Heart left ventricle (tissue), 13 donors: Measurements from ENCODE around the gene GTPBP10.

Experiments
- CTCF ChIP-seq, 12 donors: fragments of 200-600 bp; sonication (generic) in 4 of 12; IDR thresholded peaks; one replicate each; pipeline versions ENCODE4 v1.5.0 to v1.8.0; 2018 to 2022; ENCODE audit warnings: antibody characterized with exemption in 12 of 12, mild to moderate bottlenecking in 5 of 12
- POLR2A ChIP-seq, 2 donors: fragments of 450-650 bp; IDR thresholded peaks; one replicate each; pipeline ENCODE4 v1.6.1; 2017; ENCODE audit warnings: antibody characterized with exemption in 2 of 2, mild to moderate bottlenecking in 2 of 2, moderate library complexity in 2 of 2
- donor health status: ischemic (EF 13 %, LVEDD 7.1; RV severe dilation, severe dysfunction).
- donor health status: DM: no; HTN: yes; CAD: no.
- donor health status: DM: no; HTN: no; CAD: no.
- donor health status: ischemic (EF 25% LVEDD 6.9; RV normal size, moderate dysfunction).
- donor health status: ischemic (EF 25% LVEDD 5.7; RV mildly dilated, moderate dysfunction).
- donor health status: ischemic (EF 35%, LVEDD 5.7; RV mildly dilated, moderate dysfunction).
- donor health status: nonischemic (EF 11% LVEDD 7.7; RV severe dilation, severe dysfunction).
- donor health status: DM: yes; HTN: yes; CAD: no.
- donor health status: PGD.
- donor health status: ischemic (EF 29% LVEDD 5.4; RV normal size, mild dysfunction).
- donor health status: nonischemic (EF 23%, LVEDD 6.1; RV moderate dilation, normal function).

GRCh38 chr7:90408142-90408541 lies 61.6 kb downstream of the GTPBP10 start:
- TF ChIP-seq CTCF (IDR thresholded peaks at IDR 0.05), result no peak
- no peak for TF ChIP-seq POLR2A (IDR thresholded peaks at IDR 0.05)
